ENCODE data around the gene CPS1.

The CPS1 gene

GRCh38 chr2:210548031-210548430, 8.4 kb upstream of the CPS1 start:
- no peak for DNase-seq

DNA sequence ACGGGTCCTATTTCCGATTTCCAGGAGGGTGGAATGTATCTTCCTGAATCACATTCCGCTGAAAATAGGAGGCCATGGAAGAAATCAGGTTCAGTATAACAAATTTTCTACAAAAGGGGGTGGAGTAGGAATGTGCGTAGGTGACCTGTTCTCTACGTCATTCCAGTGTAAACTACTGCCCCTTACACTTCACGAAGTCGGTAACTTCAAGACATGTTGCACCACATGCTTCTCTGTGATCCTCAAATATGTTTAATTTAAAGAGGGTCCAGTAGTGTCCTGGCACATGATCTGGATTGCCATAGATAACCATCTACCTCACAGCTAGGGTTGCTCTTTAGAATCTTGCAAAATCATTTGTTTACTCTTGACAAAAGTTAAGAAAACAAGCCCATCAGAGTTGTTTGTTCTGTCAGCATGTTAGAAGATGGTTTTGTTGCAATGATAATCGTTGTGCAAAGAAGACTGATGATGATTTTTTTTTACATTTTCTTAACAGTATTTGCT, 7.5 kb upstream of the CPS1 start:
- DNase-seq: no peak

DNA sequence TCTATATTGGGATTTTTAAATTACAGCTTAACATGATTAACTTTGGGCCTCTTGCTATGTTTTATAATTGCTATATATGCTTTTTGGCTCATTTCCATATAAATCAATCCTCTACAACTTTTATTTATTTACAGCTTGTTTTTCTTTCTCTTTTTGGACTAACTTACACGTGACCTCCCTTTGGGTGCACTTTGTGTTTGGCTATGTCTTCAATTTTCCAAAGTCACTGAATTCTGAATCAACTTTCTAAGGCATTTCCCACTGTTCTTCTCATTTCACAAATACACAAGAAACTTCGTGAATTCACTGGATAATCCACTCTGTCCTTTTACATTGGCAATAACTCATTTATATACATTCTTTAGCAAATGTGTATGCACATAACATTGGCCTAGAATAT, 5.4 kb upstream of the CPS1 start:
- DNase-seq: no peak

DNA sequence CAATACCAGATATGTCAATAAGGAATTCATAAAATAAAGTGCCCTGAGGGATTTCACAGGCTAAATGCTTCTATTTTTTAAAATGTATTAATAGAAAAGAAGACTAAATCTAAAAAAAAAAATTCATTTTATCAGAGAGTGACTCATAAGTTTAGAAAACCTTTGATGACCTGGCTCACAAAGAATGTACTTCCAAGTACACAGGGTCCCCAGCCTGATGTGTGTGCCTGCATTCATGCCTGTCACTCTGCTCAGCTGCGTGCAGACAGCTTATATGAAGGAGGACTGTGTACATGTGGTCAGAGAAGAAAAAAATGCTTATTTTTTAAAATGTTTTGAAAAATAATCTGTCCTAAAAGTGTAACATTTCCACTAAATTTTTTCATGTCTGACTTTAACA, 3.0 kb upstream of the CPS1 start:
- DNase-seq: no peak

GRCh38 chr2:210555555-210555954, 844 bp upstream of the CPS1 start:
- DNase-seq: no peak

DNA sequence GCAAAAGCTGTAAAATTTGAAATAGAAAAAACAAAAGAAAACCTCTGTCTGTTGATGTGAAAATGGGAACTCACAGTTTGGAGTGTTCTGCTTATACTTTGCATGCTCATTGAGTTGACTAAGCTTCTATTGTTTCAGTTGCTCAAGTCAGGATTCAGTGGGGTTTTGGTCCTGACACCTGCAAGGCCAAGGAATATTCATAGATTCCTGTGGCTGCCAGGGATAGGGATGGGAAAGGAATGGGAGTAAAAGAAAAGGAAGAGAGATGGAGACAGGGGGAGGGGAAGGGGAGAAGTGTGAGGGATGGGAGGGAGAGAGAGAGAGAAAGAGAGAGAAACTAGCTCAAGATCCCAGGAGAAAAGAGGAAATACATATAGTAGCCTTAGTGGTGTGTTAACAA, 1.3 kb downstream of the CPS1 start:
- DNase-seq: no peak

DNA sequence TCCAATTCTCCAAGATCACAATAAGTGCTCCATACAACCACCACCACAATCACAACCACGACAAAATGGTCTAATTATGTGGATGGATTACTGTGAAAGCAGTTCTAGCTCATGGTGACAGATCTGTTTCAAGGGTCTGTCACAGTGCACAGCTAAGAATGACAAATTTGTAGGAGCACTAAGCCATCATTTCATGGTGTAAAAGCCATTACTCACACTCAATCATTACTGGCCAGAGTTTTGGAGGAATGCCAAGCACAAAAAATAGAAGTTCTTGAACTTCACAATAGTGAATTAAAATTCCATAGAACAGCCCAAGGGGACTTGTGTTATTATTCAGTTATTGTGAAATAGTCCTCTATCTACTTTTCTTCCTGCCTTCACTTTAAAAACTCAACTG, 2.3 kb downstream of the CPS1 start:
- DNase-seq: no peak

- no peak for DNase-seq
Observed at GRCh38 chr2:210559182-210559581, 2.8 kb downstream of the CPS1 start.

- DNase-seq: no peak
Observed at GRCh38 chr2:210561475-210561874, 5.1 kb downstream of the CPS1 start.

- DNase-seq: no peak
Observed at GRCh38 chr2:210562091-210562490, 5.7 kb downstream of the CPS1 start.

- DNase-seq: no peak
Observed at GRCh38 chr2:210562502-210563080, 6.2 kb downstream of the CPS1 start.

DNA sequence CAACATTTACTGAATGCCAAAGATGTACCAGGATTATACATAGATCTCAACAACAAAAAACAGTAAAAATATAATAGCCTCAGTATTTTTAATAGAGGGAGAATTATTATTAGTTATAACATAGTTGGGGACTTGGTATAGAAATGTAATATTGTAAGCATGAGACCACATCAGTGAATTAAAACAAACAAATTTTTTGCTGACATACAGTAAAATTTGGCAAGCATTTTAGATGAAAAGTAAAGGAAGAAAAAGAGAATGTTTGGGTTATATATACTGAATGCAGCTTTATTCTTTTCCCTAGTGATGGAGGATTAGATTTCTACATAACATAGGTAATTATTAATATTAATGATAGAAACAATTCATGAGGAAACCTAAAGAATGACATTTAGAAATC, 10.9 kb downstream of the CPS1 start:
- no peak for DNase-seq

DNA sequence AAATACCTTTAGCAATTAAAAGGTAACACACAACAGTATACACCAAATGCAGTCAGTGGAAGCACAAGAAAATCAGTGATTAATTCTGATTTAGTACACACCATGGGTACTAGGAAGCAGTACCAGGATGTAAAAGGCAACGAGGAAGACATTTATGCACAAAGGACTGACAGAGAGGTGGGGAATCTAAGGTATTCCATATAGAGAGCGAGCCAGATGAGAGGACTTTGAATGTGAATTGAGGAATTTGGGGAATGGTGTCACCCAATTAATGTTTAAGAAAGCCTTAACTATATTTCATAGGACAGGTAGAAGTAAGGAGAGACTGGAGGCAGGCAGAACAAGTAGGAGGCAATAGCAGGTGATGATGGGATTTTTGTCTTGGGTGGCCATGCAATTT, 11.7 kb downstream of the CPS1 start:
- DNase-seq: no peak

- DNase-seq: no peak
Observed at GRCh38 chr2:210577263-210578071, 21.1 kb downstream of the CPS1 start.

DNA sequence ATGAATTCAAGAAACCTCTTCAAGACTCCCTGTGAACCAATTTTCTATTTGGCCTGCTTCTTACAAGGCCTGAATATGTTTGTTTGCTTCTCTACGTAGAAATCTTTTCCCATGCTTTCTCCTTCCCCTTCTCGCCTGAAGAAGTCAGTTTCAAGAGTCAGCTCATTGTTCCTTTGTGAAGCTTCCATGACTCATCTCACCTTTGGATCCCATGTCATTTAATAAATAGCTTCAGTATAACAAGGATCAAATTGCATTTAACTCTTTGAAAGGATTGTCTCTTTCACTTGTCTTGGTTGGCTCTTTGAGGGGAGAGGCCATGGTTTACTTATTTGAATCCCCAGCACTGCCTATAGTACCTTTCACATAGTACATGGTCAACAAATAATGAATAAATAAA, 28.4 kb downstream of the CPS1 start:
- DNase-seq: no peak

DNA sequence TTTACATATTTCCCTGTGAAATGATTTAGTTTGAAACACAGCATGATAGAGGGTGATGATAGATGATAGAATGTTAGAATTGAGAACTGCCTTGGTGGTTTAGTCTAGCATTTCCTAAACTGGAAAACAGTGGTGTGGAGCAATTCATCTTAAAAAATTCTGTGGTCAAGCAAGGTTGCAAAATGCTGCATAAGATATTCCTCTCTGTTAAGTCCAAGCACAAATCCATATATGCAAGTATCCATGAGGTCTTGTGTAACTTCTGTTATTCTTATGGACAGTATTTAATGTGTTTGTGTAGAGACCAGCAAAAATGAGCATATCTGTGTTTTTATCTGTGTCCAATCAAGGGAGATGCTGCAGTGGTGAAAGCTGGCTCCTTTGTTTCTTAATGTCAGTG, 30.0 kb downstream of the CPS1 start:
- no peak for DNase-seq

DNA sequence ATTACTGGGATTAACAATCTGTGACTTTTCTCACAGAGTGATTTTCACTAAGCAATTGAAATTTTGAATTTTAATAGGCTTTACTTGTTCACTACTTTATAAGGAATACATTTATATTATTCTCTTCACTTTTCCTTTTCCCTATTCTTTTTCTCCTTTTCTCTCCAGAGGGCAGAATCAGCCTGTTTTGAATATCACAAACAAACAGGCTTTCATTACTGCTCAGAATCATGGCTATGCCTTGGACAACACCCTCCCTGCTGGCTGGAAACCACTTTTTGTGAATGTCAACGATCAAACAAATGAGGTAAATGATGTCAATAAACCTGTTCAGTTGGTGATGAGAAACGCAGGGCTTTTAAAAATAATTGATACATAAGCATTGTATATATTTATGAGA, 35.3 kb downstream of the CPS1 start:
- DNase-seq: no peak

DNA sequence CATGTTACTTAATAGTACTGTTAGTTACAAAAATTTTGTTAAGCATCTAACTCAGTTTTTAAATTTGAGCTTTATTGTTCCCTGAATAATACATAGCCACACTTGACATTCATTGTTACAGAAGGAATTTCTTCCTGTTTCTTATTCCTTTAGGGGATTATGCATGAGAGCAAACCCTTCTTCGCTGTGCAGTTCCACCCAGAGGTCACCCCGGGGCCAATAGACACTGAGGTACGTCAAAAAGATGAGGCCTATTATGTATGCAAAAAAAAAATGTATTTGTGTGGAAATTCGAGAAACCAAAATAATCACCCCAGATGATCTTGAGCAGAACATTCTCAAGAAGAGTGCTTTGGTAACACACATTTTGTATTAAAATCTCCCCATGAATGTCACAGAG, 36.3 kb downstream of the CPS1 start:
- DNase-seq: no peak

GRCh38 chr2:210593166-210593565, 36.8 kb downstream of the CPS1 start:
- no peak for DNase-seq

GRCh38 chr2:210598219-210598618, 41.8 kb downstream of the CPS1 start:
- DNase-seq: no peak

- DNase-seq: no peak
Observed at GRCh38 chr2:210599476-210599875, 43.1 kb downstream of the CPS1 start.

DNA sequence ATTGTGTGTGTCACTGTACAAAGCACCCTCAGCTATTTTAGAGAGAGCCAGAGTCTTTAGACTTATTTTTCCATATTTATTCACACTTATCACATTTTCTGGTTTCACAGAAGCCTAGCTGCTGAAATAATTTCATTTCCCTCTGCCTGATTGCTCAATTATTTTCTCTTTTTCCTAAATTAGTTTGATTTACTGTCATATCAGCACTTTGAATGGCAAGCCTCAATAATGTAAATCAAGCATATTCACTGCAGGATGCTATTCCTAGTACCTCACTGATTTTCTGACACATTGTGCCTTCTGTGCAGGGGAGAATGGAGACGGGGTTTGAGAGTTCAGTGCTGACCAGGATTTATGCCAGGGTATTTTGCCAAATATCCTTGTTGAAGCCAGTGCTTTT, 48.3 kb downstream of the CPS1 start:
- no peak for DNase-seq

DNA sequence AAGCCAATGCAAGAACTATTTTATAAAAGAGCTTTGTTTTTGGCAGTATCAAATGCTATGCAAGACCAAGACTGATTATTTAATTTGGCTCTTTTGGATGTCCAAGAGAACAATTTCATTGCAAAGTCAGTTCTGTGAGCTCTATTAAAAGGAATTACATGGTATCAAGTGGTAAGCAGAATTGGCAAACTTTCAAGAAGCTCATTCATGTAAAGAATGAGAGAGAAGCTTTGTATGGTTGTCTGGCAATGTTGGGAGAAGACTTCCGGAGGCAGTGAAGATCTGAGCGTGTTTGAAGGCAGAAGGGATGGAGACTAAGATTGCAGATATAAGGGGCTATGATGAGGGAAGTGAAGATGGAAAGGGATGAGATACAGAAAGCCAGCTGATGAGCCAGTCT, 49.6 kb downstream of the CPS1 start:
- no peak for DNase-seq

DNA sequence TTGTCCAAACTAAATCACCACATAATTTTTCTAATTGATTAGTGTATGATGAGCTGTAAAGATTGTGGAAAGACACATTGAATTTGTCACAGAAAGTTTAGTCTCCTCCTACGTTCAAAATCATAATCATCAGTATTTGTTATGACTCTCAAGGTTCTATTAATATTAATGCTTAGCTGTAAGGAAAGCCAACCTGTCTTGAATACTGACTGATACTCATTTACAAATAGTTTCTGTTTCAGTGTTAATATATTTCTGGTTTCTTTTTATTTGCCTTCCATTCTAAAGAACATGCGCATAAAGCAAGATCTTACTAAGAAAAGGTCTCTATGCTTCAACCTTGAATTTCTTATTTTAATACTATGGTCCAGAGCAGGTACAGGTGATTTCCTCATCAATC, 55.1 kb downstream of the CPS1 start:
- DNase-seq: no peak

DNA sequence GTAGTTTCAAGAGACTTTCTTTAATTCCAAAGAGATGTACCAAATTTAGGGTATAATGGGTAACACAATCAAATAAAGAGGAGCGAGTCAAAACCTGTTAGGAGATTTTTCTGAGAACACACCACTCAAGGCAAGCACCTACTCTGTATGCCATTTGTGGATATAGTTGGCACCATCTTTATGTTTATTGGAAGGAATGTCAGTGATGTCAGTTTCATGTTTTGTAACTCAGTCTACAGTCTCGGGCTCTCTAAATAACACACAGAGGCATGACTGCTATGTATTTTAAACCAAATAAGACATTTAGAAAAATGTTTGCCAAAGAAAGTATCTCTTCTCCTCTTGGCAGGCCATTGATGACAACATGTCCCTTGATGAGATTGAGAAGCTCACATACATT, 59.7 kb downstream of the CPS1 start:
- no peak for DNase-seq
